Glutamatergic neuron (in vitro differentiated cells): Measurements from ENCODE around the gene STH. TPM values are rescaled to one million over a fixed set of nuclear protein-coding genes. Genes with fewer than 3 reads are reported as not detected.

Source experiments
- DNase-seq: peaks from one replicate; pipeline ENCODE4 v3.0.0; 2022
- H3K27ac Mint-ChIP-seq: one replicate; pipeline ENCODE4 v1.8.0; 2020; ENCODE audit warnings: mild to moderate bottlenecking, mixed read lengths, inconsistent platforms; ENCODE audit not compliant: unreplicated experiment
- H3K27me3 Mint-ChIP-seq: one replicate; pipeline ENCODE4 v1.8.0; 2020; ENCODE audit warnings: mild to moderate bottlenecking, moderate library complexity, mixed read lengths, inconsistent platforms; ENCODE audit not compliant: unreplicated experiment
- H3K36me3 Mint-ChIP-seq: one replicate; pipeline ENCODE4 v1.8.0; 2020; ENCODE audit warnings: mild to moderate bottlenecking, mixed read lengths, inconsistent platforms; ENCODE audit not compliant: unreplicated experiment
- H3K4me1 Mint-ChIP-seq: one replicate; pipeline ENCODE4 v1.8.0; 2020; ENCODE audit warnings: mild to moderate bottlenecking, low read depth, mixed read lengths, inconsistent platforms; ENCODE audit not compliant: unreplicated experiment
- H3K4me3 Mint-ChIP-seq: one replicate; pipeline ENCODE4 v1.8.0; 2020; ENCODE audit warnings: mild to moderate bottlenecking, mixed read lengths, inconsistent platforms; ENCODE audit not compliant: unreplicated experiment
- H3K9me3 Mint-ChIP-seq: one replicate; pipeline ENCODE4 v1.8.0; 2020; ENCODE audit warnings: mild to moderate bottlenecking, moderate library complexity, mixed read lengths, inconsistent platforms; ENCODE audit not compliant: unreplicated experiment
- CTCF ChIP-seq: fragments of 200-600 bp; sonication (generic); IDR thresholded peaks from one replicate; pipeline ENCODE4 v1.5.0; 2021; ENCODE audit not compliant: partially characterized antibody, unreplicated experiment
- total RNA-seq: library from RNA; stranded (reverse); fragmentation: NEBNext Ultra II Directional; extraction: Animal tissue kit (Norgen Biotek cat#: 25700); gene quantifications from one replicate; pipeline ENCODE4 v1.2.1, GENCODE V29; 2021; ENCODE audit not compliant: unreplicated experiment

STH gene
- total RNA-seq, 1 donor from 2014 or later, result 4.1 TPM

- H3K4me1 Mint-ChIP-seq, result peaks cover 8% of the 10 kb centered on the region
Measured at GRCh38 chr17:45983614-45984310, 15.3 kb upstream of the STH start.

GRCh38 chr17:45984368-45984767, 14.7 kb upstream of the STH start:
- Mint-ChIP-seq H3K36me3 (peaks cover 11% of the 10 kb centered on the region), H3K9me3 (peaks cover 8% of the 10 kb centered on the region), H3K27me3 (peaks cover 11% of the 10 kb centered on the region), H3K4me3 (no peak overlapping the region), H3K27ac (no peak overlapping the region), H3K4me1 (peaks cover 8% of the 10 kb centered on the region)
- TF ChIP-seq CTCF, result no peak
- no peak for DNase-seq

More at GRCh38 chr17:45983614-45984310, 15.3 kb upstream of the STH start:
- Mint-ChIP-seq H3K9me3 (peaks cover 8% of the 10 kb centered on the region), H3K4me3 (no peak overlapping the region), H3K27me3 (peaks cover 9% of the 10 kb centered on the region), H3K27ac (peak overlapping the region; percentile 52), H3K36me3 (peaks cover 7% of the 10 kb centered on the region)
- TF ChIP-seq CTCF, result no peak
- no peak for DNase-seq

GRCh38 chr17:45985447-45985846, 13.6 kb upstream of the STH start:
- no peak for DNase-seq
- H3K4me1 Mint-ChIP-seq, result peaks cover 8% of the 10 kb centered on the region
- peaks cover 8% of the 10 kb centered on the region for H3K9me3 Mint-ChIP-seq
- H3K27ac Mint-ChIP-seq, result no peak overlapping the region
- peaks cover 11% of the 10 kb centered on the region for H3K27me3 Mint-ChIP-seq
- no peak for TF ChIP-seq CTCF
- H3K36me3 Mint-ChIP-seq, result peaks cover 16% of the 10 kb centered on the region
- H3K4me3 Mint-ChIP-seq, result no peak overlapping the region

- no peak overlapping the region for H3K4me3 Mint-ChIP-seq
- peaks cover 8% of the 10 kb centered on the region for H3K9me3 Mint-ChIP-seq
- TF ChIP-seq CTCF, result no peak
- H3K36me3 Mint-ChIP-seq, result peaks cover 16% of the 10 kb centered on the region
- peaks cover 8% of the 10 kb centered on the region for H3K4me1 Mint-ChIP-seq
- no peak for DNase-seq
- H3K27ac Mint-ChIP-seq, result peak overlapping the region; percentile 49
- peaks cover 11% of the 10 kb centered on the region for H3K27me3 Mint-ChIP-seq
Measured at GRCh38 chr17:45986056-45986455, 13.0 kb upstream of the STH start.

GRCh38 chr17:45987706-45988105, 11.3 kb upstream of the STH start:
- peaks cover 8% of the 10 kb centered on the region for H3K27me3 Mint-ChIP-seq
- H3K27ac Mint-ChIP-seq, result peak overlapping the region; percentile 64
- peaks cover 8% of the 10 kb centered on the region for H3K4me1 Mint-ChIP-seq
- no peak overlapping the region for H3K4me3 Mint-ChIP-seq
- peaks cover 16% of the 10 kb centered on the region for H3K36me3 Mint-ChIP-seq
- H3K9me3 Mint-ChIP-seq, result peaks cover 7% of the 10 kb centered on the region
- no peak for TF ChIP-seq CTCF
- DNase-seq, result no peak
